K562 (cell line): ENCODE data around the gene STK11. TPM values are rescaled to one million over a fixed set of nuclear protein-coding genes. Genes with fewer than 3 reads are reported as not detected.
A peak's percentile ranks its signal among the peaks of the same experiment; 100 is the strongest.

Experiments used
- CBX2 ChIP-seq: fragments of 200-600 bp; sonication (generic); IDR thresholded peaks from one replicate; pipeline ENCODE4 v1.6.1; 2012; ENCODE audit warnings: mild to moderate bottlenecking, low read length, inconsistent platforms; ENCODE audit not compliant: insufficient read depth, poor library complexity, severe bottlenecking
- E2F3 ChIP-seq: fragments of 250-450 bp; sonication (Bioruptor Pico); IDR thresholded peaks from 2 replicates; pipeline ENCODE4 v1.4.0; 2020; ENCODE audit warnings: mild to moderate bottlenecking
- EGR1 ChIP-seq: fragments of 450-650 bp; conservative IDR thresholded peaks from 2 replicates; pipeline ENCODE4 v1.6.1; 2017; ENCODE audit warnings: mild to moderate bottlenecking
- SUPT5H ChIP-seq: fragments of 450-650 bp; IDR thresholded peaks from 2 replicates; pipeline ENCODE4 v1.6.1; 2016
- TRIM28 ChIP-seq: fragments of 450-650 bp; IDR thresholded peaks from 2 replicates; pipeline ENCODE4 v1.6.1; 2017
- polyA plus RNA-seq, 8 experiments: library from polyadenylated mRNA; depleted of rRNA in 4 of 8; stranded (reverse) in 5 of 8; unstranded in 3 of 8; fragments of >200 nt; fragmentation: Nextera tagmentation in 2 of 8; fragmentation: Illumina TruSeq in 1 of 8; extraction: Ambion mirVana in 2 of 8; extraction: Trizol in 1 of 8; gene quantifications; 2 replicates each; pipeline versions ENCODE4 v1.2.1 to v1.2.3, GENCODE V29; 2011 to 2014; ENCODE audit warnings: inconsistent platforms in 1 of 8, missing spikeins in 1 of 8
- total RNA-seq, 7 experiments: library from RNA; depleted of rRNA in 6 of 7; stranded (reverse); fragments of >200 nt in 6 of 7; fragmentation: Illumina TruSeq in 2 of 7; extraction: Trizol in 2 of 7; gene quantifications; 2 replicates each; pipeline versions ENCODE4 v1.2.1 to v1.2.3, GENCODE V29; 2011 to 2021; ENCODE audit warnings: low replicate concordance in 1 of 7
- TF ChIP-seq, protein P1 (sequence below): fragments of 450-650 bp; IDR thresholded peaks from 2 replicates; pipeline ENCODE4 v1.6.1; 2016; ENCODE audit warnings: mild to moderate bottlenecking, moderate library complexity
- TF ChIP-seq, protein P2 (sequence below), 3 experiments: fragments of 200-800 bp in 1 of 3; fragments of 250-450 bp in 1 of 3; fragments of 450-650 bp in 1 of 3; sonication (Bioruptor Pico) in 1 of 3; sonication (Bioruptor generic) in 1 of 3; formaldehyde crosslinking in 1 of 3; IDR thresholded peaks; 2 replicates each; pipeline versions ENCODE4 v1.6.1 to v1.8.0; 2016 to 2022; ENCODE audit warnings: mild to moderate bottlenecking in 2 of 3, missing genetic modification characterization in 2 of 3, missing compliant biosample characterization in 1 of 3, moderate library complexity in 1 of 3
- TF ChIP-seq, protein P3 (sequence below), 2 experiments: fragments of 450-650 bp; conservative IDR thresholded peaks; 2 replicates each; pipeline ENCODE4 v1.6.1; 2017; ENCODE audit warnings: mild to moderate bottlenecking in 2 of 2, moderate library complexity in 2 of 2
- TF ChIP-seq, protein P4 (sequence below): sonication (generic); formaldehyde crosslinking; IDR thresholded peaks from 2 replicates; pipeline ENCODE4 v1.8.0; 2022; ENCODE audit warnings: mild to moderate bottlenecking, missing genetic modification reagents

STK11 gene
- total and polyA plus RNA-seq, 9 of the 15 experiments (the other 6 are each of a cell fraction or from before 2014, with no cell fraction given) = 0.15 to 96.5 (median 31.7) TPM

DNA sequence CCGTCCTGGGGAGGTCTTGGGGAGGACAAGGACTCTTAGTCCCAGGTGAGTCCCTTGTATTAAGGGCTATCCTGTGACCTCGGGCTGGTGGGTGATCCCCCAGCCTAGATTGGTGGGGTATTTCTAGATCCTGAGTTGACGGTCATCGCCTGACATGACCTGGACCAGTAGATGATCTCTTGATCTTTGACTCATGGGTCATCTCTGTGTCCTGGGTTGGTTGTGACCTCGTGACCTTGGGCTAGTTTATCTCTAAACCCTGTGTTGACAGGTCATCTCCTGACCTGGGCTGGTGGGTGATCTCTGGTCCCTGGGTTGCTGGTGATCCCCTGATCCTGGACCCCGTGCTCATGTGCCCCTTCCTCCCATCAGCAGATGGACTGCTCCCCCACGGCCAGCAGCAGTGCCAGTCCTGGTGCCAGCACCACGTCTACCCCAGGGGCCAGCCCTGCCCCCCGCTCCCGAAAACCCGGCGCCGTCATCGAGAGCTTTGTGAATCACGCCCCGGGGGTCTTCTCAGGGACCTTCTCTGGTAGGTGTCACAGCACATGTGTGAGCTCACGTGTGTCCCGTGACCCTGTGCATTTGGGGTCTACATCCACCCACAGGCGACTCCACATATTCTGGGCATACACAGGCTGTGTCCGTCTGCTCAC lies 49.1 kb downstream of the STK11 start (continued):
- TF ChIP-seq, protein P1, sequence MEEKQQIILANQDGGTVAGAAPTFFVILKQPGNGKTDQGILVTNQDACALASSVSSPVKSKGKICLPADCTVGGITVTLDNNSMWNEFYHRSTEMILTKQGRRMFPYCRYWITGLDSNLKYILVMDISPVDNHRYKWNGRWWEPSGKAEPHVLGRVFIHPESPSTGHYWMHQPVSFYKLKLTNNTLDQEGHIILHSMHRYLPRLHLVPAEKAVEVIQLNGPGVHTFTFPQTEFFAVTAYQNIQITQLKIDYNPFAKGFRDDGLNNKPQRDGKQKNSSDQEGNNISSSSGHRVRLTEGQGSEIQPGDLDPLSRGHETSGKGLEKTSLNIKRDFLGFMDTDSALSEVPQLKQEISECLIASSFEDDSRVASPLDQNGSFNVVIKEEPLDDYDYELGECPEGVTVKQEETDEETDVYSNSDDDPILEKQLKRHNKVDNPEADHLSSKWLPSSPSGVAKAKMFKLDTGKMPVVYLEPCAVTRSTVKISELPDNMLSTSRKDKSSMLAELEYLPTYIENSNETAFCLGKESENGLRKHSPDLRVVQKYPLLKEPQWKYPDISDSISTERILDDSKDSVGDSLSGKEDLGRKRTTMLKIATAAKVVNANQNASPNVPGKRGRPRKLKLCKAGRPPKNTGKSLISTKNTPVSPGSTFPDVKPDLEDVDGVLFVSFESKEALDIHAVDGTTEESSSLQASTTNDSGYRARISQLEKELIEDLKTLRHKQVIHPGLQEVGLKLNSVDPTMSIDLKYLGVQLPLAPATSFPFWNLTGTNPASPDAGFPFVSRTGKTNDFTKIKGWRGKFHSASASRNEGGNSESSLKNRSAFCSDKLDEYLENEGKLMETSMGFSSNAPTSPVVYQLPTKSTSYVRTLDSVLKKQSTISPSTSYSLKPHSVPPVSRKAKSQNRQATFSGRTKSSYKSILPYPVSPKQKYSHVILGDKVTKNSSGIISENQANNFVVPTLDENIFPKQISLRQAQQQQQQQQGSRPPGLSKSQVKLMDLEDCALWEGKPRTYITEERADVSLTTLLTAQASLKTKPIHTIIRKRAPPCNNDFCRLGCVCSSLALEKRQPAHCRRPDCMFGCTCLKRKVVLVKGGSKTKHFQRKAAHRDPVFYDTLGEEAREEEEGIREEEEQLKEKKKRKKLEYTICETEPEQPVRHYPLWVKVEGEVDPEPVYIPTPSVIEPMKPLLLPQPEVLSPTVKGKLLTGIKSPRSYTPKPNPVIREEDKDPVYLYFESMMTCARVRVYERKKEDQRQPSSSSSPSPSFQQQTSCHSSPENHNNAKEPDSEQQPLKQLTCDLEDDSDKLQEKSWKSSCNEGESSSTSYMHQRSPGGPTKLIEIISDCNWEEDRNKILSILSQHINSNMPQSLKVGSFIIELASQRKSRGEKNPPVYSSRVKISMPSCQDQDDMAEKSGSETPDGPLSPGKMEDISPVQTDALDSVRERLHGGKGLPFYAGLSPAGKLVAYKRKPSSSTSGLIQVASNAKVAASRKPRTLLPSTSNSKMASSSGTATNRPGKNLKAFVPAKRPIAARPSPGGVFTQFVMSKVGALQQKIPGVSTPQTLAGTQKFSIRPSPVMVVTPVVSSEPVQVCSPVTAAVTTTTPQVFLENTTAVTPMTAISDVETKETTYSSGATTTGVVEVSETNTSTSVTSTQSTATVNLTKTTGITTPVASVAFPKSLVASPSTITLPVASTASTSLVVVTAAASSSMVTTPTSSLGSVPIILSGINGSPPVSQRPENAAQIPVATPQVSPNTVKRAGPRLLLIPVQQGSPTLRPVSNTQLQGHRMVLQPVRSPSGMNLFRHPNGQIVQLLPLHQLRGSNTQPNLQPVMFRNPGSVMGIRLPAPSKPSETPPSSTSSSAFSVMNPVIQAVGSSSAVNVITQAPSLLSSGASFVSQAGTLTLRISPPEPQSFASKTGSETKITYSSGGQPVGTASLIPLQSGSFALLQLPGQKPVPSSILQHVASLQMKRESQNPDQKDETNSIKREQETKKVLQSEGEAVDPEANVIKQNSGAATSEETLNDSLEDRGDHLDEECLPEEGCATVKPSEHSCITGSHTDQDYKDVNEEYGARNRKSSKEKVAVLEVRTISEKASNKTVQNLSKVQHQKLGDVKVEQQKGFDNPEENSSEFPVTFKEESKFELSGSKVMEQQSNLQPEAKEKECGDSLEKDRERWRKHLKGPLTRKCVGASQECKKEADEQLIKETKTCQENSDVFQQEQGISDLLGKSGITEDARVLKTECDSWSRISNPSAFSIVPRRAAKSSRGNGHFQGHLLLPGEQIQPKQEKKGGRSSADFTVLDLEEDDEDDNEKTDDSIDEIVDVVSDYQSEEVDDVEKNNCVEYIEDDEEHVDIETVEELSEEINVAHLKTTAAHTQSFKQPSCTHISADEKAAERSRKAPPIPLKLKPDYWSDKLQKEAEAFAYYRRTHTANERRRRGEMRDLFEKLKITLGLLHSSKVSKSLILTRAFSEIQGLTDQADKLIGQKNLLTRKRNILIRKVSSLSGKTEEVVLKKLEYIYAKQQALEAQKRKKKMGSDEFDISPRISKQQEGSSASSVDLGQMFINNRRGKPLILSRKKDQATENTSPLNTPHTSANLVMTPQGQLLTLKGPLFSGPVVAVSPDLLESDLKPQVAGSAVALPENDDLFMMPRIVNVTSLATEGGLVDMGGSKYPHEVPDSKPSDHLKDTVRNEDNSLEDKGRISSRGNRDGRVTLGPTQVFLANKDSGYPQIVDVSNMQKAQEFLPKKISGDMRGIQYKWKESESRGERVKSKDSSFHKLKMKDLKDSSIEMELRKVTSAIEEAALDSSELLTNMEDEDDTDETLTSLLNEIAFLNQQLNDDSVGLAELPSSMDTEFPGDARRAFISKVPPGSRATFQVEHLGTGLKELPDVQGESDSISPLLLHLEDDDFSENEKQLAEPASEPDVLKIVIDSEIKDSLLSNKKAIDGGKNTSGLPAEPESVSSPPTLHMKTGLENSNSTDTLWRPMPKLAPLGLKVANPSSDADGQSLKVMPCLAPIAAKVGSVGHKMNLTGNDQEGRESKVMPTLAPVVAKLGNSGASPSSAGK = no peak
- TF ChIP-seq, protein P2, sequence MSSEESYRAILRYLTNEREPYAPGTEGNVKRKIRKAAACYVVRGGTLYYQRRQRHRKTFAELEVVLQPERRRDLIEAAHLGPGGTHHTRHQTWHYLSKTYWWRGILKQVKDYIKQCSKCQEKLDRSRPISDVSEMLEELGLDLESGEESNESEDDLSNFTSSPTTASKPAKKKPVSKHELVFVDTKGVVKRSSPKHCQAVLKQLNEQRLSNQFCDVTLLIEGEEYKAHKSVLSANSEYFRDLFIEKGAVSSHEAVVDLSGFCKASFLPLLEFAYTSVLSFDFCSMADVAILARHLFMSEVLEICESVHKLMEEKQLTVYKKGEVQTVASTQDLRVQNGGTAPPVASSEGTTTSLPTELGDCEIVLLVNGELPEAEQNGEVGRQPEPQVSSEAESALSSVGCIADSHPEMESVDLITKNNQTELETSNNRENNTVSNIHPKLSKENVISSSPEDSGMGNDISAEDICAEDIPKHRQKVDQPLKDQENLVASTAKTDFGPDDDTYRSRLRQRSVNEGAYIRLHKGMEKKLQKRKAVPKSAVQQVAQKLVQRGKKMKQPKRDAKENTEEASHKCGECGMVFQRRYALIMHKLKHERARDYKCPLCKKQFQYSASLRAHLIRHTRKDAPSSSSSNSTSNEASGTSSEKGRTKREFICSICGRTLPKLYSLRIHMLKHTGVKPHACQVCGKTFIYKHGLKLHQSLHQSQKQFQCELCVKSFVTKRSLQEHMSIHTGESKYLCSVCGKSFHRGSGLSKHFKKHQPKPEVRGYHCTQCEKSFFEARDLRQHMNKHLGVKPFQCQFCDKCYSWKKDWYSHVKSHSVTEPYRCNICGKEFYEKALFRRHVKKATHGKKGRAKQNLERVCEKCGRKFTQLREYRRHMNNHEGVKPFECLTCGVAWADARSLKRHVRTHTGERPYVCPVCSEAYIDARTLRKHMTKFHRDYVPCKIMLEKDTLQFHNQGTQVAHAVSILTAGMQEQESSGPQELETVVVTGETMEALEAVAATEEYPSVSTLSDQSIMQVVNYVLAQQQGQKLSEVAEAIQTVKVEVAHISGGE (CRISPR knock-in tag; IDR thresholded peaks at IDR 0.05) = no peak
- TF ChIP-seq TRIM28 = no peak
- TF ChIP-seq EGR1 = no peak
- TF ChIP-seq SUPT5H = 0 out of 2 replicates have a peak, but pooled peaks have one; percentile 2
- TF ChIP-seq, protein P3, sequence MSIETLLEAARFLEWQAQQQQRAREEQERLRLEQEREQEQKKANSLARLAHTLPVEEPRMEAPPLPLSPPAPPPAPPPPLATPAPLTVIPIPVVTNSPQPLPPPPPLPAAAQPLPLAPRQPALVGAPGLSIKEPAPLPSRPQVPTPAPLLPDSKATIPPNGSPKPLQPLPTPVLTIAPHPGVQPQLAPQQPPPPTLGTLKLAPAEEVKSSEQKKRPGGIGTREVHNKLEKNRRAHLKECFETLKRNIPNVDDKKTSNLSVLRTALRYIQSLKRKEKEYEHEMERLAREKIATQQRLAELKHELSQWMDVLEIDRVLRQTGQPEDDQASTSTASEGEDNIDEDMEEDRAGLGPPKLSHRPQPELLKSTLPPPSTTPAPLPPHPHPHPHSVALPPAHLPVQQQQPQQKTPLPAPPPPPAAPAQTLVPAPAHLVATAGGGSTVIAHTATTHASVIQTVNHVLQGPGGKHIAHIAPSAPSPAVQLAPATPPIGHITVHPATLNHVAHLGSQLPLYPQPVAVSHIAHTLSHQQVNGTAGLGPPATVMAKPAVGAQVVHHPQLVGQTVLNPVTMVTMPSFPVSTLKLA (conservative IDR thresholded peaks at IDR 0.05) = no peak
- no peak for TF ChIP-seq CBX2
- TF ChIP-seq, protein P4, sequence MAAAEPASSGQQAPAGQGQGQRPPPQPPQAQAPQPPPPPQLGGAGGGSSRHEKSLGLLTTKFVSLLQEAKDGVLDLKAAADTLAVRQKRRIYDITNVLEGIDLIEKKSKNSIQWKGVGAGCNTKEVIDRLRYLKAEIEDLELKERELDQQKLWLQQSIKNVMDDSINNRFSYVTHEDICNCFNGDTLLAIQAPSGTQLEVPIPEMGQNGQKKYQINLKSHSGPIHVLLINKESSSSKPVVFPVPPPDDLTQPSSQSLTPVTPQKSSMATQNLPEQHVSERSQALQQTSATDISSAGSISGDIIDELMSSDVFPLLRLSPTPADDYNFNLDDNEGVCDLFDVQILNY = no peak
- TF ChIP-seq E2F3 = no peak
